ENCODE data around the gene CERS6. TPM values are rescaled to one million over a fixed set of nuclear protein-coding genes. Genes with fewer than 3 reads are reported as not detected.
"Not testable (repeated sequence)": the region's sequence is repeated elsewhere in the genome, so short reads cannot be mapped to it uniquely, and the experiment has no call there.

The CERS6 gene
- polyA plus RNA-seq, 3 donors = 5.3 to 13.2 (median 8.3) TPM

GRCh38 chr2:168490015-168490874, 34.2 kb downstream of the CERS6 start:
- no peak overlapping the region for H3K27ac ChIP-seq (ENCODE audit: low read depth, low read length)
- WGBS, 3 donors = 28 to 63% (median 38%) methylated on average over 7 of the region's 7 CpGs

- 29 to 60% (median 31%) methylated on average over 3 of the region's 3 CpGs for WGBS, 3 donors
- no peak overlapping the region for H3K27ac ChIP-seq (ENCODE audit: low read depth, low read length)
Measured at GRCh38 chr2:168490946-168491605, 35.0 kb downstream of the CERS6 start.

GRCh38 chr2:168491728-168492127, 35.7 kb downstream of the CERS6 start:
- 89 to 97% (median 93%) methylated on average over 4 of the region's 4 CpGs for WGBS, 3 donors
- not testable (repeated sequence) for H3K27ac ChIP-seq (ENCODE audit: low read depth, low read length)

- WGBS, 3 donors = 77 to 99% (median 92%) methylated on average over 2 of the region's 2 CpGs
- not testable (repeated sequence) for H3K27ac ChIP-seq (ENCODE audit: low read depth, low read length)
Measured at GRCh38 chr2:168493219-168493618, 37.1 kb downstream of the CERS6 start.

- WGBS, 3 donors = 78 to 91% (median 90%) methylated on average over 7 of the region's 7 CpGs
- no peak overlapping the region for H3K27ac ChIP-seq (ENCODE audit: low read depth, low read length)
Measured at GRCh38 chr2:168494190-168494711, 38.2 kb downstream of the CERS6 start.

- H3K27ac ChIP-seq (ENCODE audit: low read depth, low read length) = no peak overlapping the region
- 70 to 83% (median 76%) methylated on average over 1 of the region's 1 CpG for WGBS, 3 donors
Measured at GRCh38 chr2:168495524-168495923, 39.5 kb downstream of the CERS6 start.

GRCh38 chr2:168496906-168497305, 40.8 kb downstream of the CERS6 start:
- H3K27ac ChIP-seq (ENCODE audit: low read depth, low read length) = no peak overlapping the region
- WGBS, 3 donors = 87 to 95% (median 89%) methylated on average over 2 of the region's 2 CpGs

GRCh38 chr2:168499500-168499899, 43.4 kb downstream of the CERS6 start:
- no peak overlapping the region for H3K27ac ChIP-seq (ENCODE audit: low read depth, low read length)
- 44 to 51% (median 45%) methylated on average over 4 of the region's 4 CpGs for WGBS, 3 donors

- no peak overlapping the region for H3K27ac ChIP-seq (ENCODE audit: low read depth, low read length)
Measured at GRCh38 chr2:168500516-168500915, 44.4 kb downstream of the CERS6 start.

- H3K27ac ChIP-seq (ENCODE audit: low read depth, low read length) = no peak overlapping the region
- WGBS, 3 donors = 56 to 89% (median 79%) methylated on average over 4 of the region's 4 CpGs
Measured at GRCh38 chr2:168501466-168502065, 45.5 kb downstream of the CERS6 start.

- WGBS, 3 donors = 93 to 100% (median 95%) methylated on average over 2 of the region's 2 CpGs
- not testable (repeated sequence) for H3K27ac ChIP-seq (ENCODE audit: low read depth, low read length)
Measured at GRCh38 chr2:168502852-168503251, 46.8 kb downstream of the CERS6 start.

- no peak overlapping the region for H3K27ac ChIP-seq (ENCODE audit: low read depth, low read length)
- WGBS, 3 donors = 93 to 94% (median 94%) methylated on average over 3 of the region's 3 CpGs
Measured at GRCh38 chr2:168503901-168504300, 47.8 kb downstream of the CERS6 start.

- 81 to 89% (median 87%) methylated on average over 2 of the region's 2 CpGs for whole genome bisulfite sequencing, 3 donors
- no peak overlapping the region for H3K27ac ChIP-seq (ENCODE audit: low read depth, low read length)
Measured at GRCh38 chr2:168504323-168504722, 48.3 kb downstream of the CERS6 start.

GRCh38 chr2:168510125-168510756, 54.2 kb downstream of the CERS6 start:
- 83 to 96% (median 92%) methylated on average over 6 of the region's 6 CpGs for WGBS, 3 donors
- no peak overlapping the region for H3K27ac ChIP-seq (ENCODE audit: low read depth, low read length)

GRCh38 chr2:168514692-168515091, 58.6 kb downstream of the CERS6 start:
- H3K27ac ChIP-seq (ENCODE audit: low read depth, low read length) = no peak overlapping the region
- 76 to 95% (median 94%) methylated on average over 1 of the region's 1 CpG for WGBS, 3 donors

GRCh38 chr2:168515502-168515901, 59.4 kb downstream of the CERS6 start:
- WGBS, 3 donors = 47 to 80% (median 55%) methylated on average over 2 of the region's 2 CpGs
- H3K27ac ChIP-seq (ENCODE audit: low read depth, low read length) = no peak overlapping the region

- H3K27ac ChIP-seq (ENCODE audit: low read depth, low read length) = no peak overlapping the region
- WGBS, 3 donors = 83 to 87% (median 83%) methylated on average over 7 of the region's 7 CpGs
Measured at GRCh38 chr2:168517816-168518215, 61.7 kb downstream of the CERS6 start.

- no peak overlapping the region for H3K27ac ChIP-seq (ENCODE audit: low read depth, low read length)
- 39 to 57% (median 41%) methylated on average over 6 of the region's 6 CpGs for WGBS, 3 donors
Measured at GRCh38 chr2:168518555-168519066, 62.5 kb downstream of the CERS6 start.

Data from adipose tissue (tissue), 3 donors.